ENCODE measurements around the gene PRKCE. TPM values are rescaled to one million over a fixed set of nuclear protein-coding genes. Genes with fewer than 3 reads are reported as not detected.
A peak's percentile ranks its signal among the peaks of the same experiment; 100 is the strongest.

PRKCE gene
- total and polyA plus RNA-seq, 3 experiments from 2014 or later: 3.1 to 9.6 (median 7.9) TPM

DNA sequence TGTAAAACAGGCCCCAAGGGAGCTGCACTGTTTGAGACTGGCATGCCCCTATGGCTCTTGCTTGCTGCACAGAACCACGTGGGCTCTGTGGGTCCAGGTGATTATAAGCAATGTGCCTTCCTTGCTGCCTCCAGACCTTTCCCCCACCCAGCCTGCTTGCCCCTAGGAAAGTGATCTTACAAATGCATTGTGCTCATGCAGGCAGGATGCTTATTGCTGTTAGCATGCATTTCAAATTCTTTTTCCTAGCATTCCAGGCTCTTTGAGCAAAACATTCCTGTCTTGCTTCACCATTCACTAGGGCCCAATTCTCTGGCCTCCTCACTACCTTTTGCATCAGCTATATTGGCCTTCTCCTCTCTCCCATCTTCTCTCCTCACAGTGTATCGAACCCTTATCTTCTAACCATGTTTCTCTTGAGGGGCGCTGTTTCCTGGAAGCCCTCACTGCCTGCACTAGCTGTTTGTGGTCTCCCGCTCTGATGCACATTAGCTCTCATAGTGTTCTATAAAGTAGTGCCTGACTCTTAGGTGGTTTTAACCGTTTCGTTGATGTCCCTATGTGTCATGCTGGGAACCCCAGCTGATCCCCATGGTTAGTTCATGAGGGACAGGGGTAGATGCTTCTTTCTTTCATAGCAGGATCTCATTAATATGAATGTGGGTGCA is 492.8 kb downstream of the PRKCE start:
- no peaks in the 10 kb centered on the region for H3K36me3 ChIP-seq (ENCODE audit: insufficient read depth, low read length)
- POLR2A ChIA-PET: no interaction called here
- Mint-ChIP-seq H3K27me3 (no peaks in the 10 kb centered on the region), H3K9me3 (no peaks in the 10 kb centered on the region), H3K4me3 (no peak overlapping the region), H3K4me1 (peaks cover 4 to 22% (median 6%) of the 10 kb centered on the region in 3 donors), H3K27ac (peak overlapping the region in 4 of 8 donors; percentile 8 to 71 (median 42)), H3K36me3 (peaks cover 8 to 12% (median 8%) of the 10 kb centered on the region in 3 donors)
- no peaks in the 10 kb centered on the region for H3K9me3 ChIP-seq (ENCODE audit: low read length)
- H3K27me3 ChIP-seq (ENCODE audit: insufficient read depth, low read length, poor library complexity, severe bottlenecking): no peaks in the 10 kb centered on the region
- H3K4me1 ChIP-seq (ENCODE audit: insufficient read depth, low read length): no peaks in the 10 kb centered on the region
- H3K4me3 ChIP-seq (ENCODE audit: low read length): no peak overlapping the region
- no peak overlapping the region for H3K27ac ChIP-seq (ENCODE audit: low read depth, low read length)
- CTCF ChIA-PET: no interaction called here
- peak in 3 of 5 donors; percentile 4 to 52 (median 8) for DNase-seq

DNA sequence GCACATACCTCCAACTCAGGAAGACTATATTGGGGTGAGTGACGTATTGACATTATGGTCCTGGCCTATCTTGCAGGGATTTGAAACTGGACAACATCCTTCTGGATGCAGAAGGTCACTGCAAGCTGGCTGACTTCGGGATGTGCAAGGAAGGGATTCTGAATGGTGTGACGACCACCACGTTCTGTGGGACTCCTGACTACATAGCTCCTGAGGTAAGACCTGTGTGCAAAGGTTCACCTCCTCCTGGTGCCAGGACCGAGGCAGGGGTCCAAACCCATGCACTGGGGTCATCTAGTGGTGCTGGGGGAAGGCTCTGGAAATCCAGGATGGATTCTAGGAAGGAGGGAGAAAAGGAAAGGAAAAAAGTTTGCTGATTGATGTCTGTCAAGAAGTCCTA is 493.5 kb downstream of the PRKCE start:
- no peak overlapping the region for H3K4me3 ChIP-seq (ENCODE audit: low read length)
- ChIA-PET POLR2A (no interaction called here), CTCF (no interaction called here)
- H3K36me3 Mint-ChIP-seq: peaks cover 8 to 12% (median 9%) of the 10 kb centered on the region in 3 donors
- H3K27me3 Mint-ChIP-seq: no peaks in the 10 kb centered on the region
- H3K27ac ChIP-seq (ENCODE audit: low read depth, low read length): no peak overlapping the region
- no peaks in the 10 kb centered on the region for H3K27me3 ChIP-seq (ENCODE audit: insufficient read depth, low read length, poor library complexity, severe bottlenecking)
- no peaks in the 10 kb centered on the region for H3K9me3 Mint-ChIP-seq
- H3K9me3 ChIP-seq (ENCODE audit: low read length): no peaks in the 10 kb centered on the region
- no peak overlapping the region for H3K4me3 Mint-ChIP-seq
- no peak for DNase-seq
- peaks cover 4 to 22% (median 6%) of the 10 kb centered on the region in 3 donors for H3K4me1 Mint-ChIP-seq
- H3K36me3 ChIP-seq (ENCODE audit: insufficient read depth, low read length): no peaks in the 10 kb centered on the region
- no peaks in the 10 kb centered on the region for H3K4me1 ChIP-seq (ENCODE audit: insufficient read depth, low read length)
- no peak overlapping the region for H3K27ac Mint-ChIP-seq

DNA sequence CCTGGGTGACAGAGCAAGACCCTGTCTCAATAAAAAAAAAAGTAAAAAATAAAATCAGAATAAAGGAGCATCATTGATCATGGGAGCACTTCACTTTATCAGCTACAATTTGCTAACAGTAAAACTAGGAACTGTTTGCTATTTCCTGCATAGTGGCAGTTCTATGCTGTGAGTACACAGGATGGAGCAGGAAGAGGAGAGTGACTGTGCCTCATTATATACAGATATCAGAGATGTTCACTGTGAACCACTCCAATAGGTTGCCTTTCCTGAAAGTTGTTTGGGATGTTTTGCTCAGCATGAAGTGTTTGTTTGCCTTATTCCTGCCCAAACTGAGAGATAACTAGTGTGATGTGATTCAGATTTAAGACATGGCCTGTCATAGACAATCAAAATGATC is 494.4 kb downstream of the PRKCE start:
- CTCF ChIA-PET: no interaction called here
- H3K27ac Mint-ChIP-seq: peak overlapping the region in 1 of 8 donors; percentile 55
- Histone ChIP-seq H3K27ac (ENCODE audit: low read depth, low read length) (no peak overlapping the region), H3K36me3 (ENCODE audit: insufficient read depth, low read length) (no peaks in the 10 kb centered on the region), H3K9me3 (ENCODE audit: low read length) (no peaks in the 10 kb centered on the region), H3K4me3 (ENCODE audit: low read length) (no peak overlapping the region), H3K4me1 (ENCODE audit: insufficient read depth, low read length) (no peaks in the 10 kb centered on the region), H3K27me3 (ENCODE audit: insufficient read depth, low read length, poor library complexity, severe bottlenecking) (no peaks in the 10 kb centered on the region)
- POLR2A ChIA-PET: no interaction called here
- H3K27me3 Mint-ChIP-seq: no peaks in the 10 kb centered on the region
- peaks cover 4 to 22% (median 6%) of the 10 kb centered on the region in 3 donors for H3K4me1 Mint-ChIP-seq
- H3K4me3 Mint-ChIP-seq: no peak overlapping the region
- DNase-seq: no peak
- peaks cover 8 to 18% (median 10%) of the 10 kb centered on the region in 3 donors for H3K36me3 Mint-ChIP-seq
- no peaks in the 10 kb centered on the region for H3K9me3 Mint-ChIP-seq

DNA sequence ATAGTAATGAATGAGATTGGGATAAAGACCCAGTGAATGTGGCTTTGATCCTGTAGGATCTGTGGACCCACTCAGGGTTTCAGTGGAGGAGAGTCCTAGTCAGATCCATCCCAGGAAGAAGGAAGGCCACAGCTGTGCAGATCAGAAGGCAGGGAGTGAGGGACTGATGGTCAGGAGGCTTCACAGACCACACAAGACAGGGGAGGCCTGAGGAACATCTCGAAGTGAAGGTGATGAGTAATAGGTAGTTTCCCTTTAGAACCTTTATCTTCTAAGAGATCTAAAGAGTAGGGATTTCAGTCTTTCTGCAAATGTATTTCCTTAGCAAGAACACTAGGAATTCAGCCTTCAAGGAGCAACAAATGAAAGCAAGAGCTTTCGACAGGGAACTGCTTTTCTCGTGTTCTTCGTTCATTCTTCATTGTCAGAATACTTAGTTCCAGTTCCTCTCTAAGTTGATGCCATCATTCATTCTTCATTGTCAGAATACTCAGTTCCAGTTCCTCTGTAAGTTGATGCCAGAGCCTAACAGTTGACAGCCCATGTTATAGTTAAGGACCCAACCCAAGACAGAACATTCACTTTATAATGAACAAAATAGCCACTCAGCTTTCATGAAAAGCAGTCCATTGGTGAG is 495.5 kb downstream of the PRKCE start:
- Histone ChIP-seq H3K4me3 (ENCODE audit: low read length) (no peak overlapping the region), H3K4me1 (ENCODE audit: insufficient read depth, low read length) (no peaks in the 10 kb centered on the region), H3K9me3 (ENCODE audit: low read length) (no peaks in the 10 kb centered on the region), H3K27ac (ENCODE audit: low read depth, low read length) (no peak overlapping the region), H3K36me3 (ENCODE audit: insufficient read depth, low read length) (no peaks in the 10 kb centered on the region), H3K27me3 (ENCODE audit: insufficient read depth, low read length, poor library complexity, severe bottlenecking) (no peaks in the 10 kb centered on the region)
- Mint-ChIP-seq H3K4me3 (no peak overlapping the region), H3K9me3 (no peaks in the 10 kb centered on the region), H3K36me3 (peaks cover 8 to 20% (median 13%) of the 10 kb centered on the region in 3 donors), H3K27ac (peak overlapping the region in 3 of 8 donors; percentile 5 to 57 (median 33)), H3K4me1 (peaks cover 4 to 22% (median 6%) of the 10 kb centered on the region in 3 donors), H3K27me3 (no peaks in the 10 kb centered on the region)
- DNase-seq: no peak
- ChIA-PET CTCF (no interaction called here), POLR2A (no interaction called here)

DNA sequence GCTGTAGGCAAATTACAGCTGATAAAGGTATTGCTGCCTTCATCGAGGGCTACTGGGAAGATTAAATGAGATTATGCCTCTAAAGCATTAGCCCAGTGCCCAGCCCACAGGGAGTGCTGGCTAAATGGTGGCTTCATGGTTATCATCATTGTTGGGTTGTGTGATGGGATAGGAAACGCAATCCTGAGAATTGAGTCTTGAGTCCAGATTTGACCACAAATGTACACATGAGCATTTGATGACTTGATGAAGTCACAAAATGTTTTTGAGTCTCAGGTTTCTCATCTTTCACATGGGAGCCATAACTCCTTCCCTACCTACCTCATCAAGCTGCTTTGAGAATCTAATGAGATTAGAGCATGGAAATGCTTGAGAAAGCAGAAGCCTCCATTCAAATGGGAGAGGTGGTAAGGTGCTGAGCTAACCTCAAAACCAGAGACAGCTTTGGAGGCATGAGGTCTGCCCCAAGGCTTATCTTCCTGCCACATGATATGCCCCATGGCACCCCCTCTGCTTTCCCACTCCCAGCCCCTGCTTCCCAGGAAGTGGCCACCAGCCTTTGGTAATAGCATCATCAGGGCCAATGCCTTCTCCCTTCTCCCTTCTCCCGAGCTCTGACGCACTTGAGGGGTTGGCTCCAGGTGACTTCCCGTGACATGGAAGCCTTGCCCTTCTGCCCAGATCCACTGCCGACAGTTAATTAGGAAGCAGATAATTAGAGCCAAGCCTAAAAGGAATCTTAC is 496.3 kb downstream of the PRKCE start:
- Histone ChIP-seq H3K27me3 (ENCODE audit: insufficient read depth, low read length, poor library complexity, severe bottlenecking) (no peaks in the 10 kb centered on the region), H3K36me3 (ENCODE audit: insufficient read depth, low read length) (no peaks in the 10 kb centered on the region), H3K9me3 (ENCODE audit: low read length) (no peaks in the 10 kb centered on the region), H3K4me1 (ENCODE audit: insufficient read depth, low read length) (no peaks in the 10 kb centered on the region), H3K4me3 (ENCODE audit: low read length) (no peak overlapping the region), H3K27ac (ENCODE audit: low read depth, low read length) (no peak overlapping the region)
- peak overlapping the region in 2 of 8 donors; percentile 1 to 48 for H3K27ac Mint-ChIP-seq
- no peak for DNase-seq
- H3K4me1 Mint-ChIP-seq: peaks cover 4 to 22% (median 6%) of the 10 kb centered on the region in 3 donors
- H3K9me3 Mint-ChIP-seq: no peaks in the 10 kb centered on the region
- peaks cover 8 to 20% (median 13%) of the 10 kb centered on the region in 3 donors for H3K36me3 Mint-ChIP-seq
- no peak overlapping the region for H3K4me3 Mint-ChIP-seq
- POLR2A ChIA-PET: no interaction called here
- CTCF ChIA-PET: no interaction called here
- no peaks in the 10 kb centered on the region for H3K27me3 Mint-ChIP-seq

DNA sequence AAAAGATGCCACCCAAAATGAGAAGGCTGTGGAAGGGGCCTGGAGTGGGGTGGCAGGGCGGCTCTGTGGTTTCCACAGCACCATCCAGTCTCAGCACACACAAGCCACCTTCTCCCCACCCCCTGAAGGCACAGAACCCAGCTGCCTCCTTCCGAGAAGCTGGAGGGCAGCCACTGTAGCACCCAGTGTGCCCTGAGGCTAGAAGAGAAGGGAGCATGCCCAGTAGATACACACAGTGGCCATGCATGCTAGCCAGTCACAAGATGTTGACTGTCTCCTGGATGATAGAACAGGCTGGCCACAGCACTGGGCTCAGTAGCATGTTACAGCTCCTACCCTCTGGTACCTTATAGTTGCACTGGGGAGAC is 496.9 kb downstream of the PRKCE start:
- no peak overlapping the region for H3K4me3 Mint-ChIP-seq
- Histone ChIP-seq H3K4me3 (ENCODE audit: low read length) (no peak overlapping the region), H3K4me1 (ENCODE audit: insufficient read depth, low read length) (no peaks in the 10 kb centered on the region), H3K27ac (ENCODE audit: low read depth, low read length) (no peak overlapping the region), H3K36me3 (ENCODE audit: insufficient read depth, low read length) (no peaks in the 10 kb centered on the region), H3K9me3 (ENCODE audit: low read length) (no peaks in the 10 kb centered on the region), H3K27me3 (ENCODE audit: insufficient read depth, low read length, poor library complexity, severe bottlenecking) (no peaks in the 10 kb centered on the region)
- CTCF ChIA-PET: no interaction called here
- H3K36me3 Mint-ChIP-seq: peaks cover 11 to 21% (median 14%) of the 10 kb centered on the region in 3 donors
- DNase-seq: no peak
- H3K9me3 Mint-ChIP-seq: no peaks in the 10 kb centered on the region
- POLR2A ChIA-PET: no interaction called here
- no peaks in the 10 kb centered on the region for H3K27me3 Mint-ChIP-seq
- peak overlapping the region in 1 of 8 donors; percentile 48 for H3K27ac Mint-ChIP-seq
- H3K4me1 Mint-ChIP-seq: peaks cover 4 to 22% (median 6%) of the 10 kb centered on the region in 3 donors

DNA sequence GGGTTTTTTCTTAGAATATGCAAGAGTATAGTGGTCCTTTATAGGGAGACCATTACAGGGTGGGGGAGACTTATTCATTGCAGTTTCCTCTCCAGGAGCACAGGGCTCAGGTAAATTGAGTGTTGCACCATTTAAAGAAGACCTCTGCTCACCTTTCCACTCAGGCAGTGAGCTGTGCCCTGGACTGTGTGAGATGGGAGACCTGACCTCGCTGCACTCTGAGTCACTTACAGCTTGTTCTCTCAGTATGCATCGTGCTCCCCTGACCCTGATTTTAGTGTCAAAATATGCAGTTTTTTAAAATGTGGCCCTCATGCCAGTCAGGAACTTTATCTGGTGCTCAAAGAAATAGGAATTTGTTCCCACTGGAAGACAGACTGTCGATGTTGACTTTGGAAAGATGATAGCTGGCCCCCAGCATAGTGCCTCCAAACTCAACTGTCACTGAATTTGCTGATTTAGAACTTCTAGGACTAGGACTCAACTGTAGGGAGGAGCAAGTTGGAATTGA is 499.0 kb downstream of the PRKCE start:
- no peak for DNase-seq
- Mint-ChIP-seq H3K9me3 (no peaks in the 10 kb centered on the region), H3K4me1 (peaks cover 0 to 15% (median 0%) of the 10 kb centered on the region in 3 donors), H3K4me3 (no peak overlapping the region), H3K27me3 (no peaks in the 10 kb centered on the region), H3K36me3 (peaks cover 9 to 22% (median 14%) of the 10 kb centered on the region in 3 donors), H3K27ac (no peak overlapping the region)
- Histone ChIP-seq H3K36me3 (ENCODE audit: insufficient read depth, low read length) (no peaks in the 10 kb centered on the region), H3K4me1 (ENCODE audit: insufficient read depth, low read length) (no peaks in the 10 kb centered on the region), H3K9me3 (ENCODE audit: low read length) (no peaks in the 10 kb centered on the region), H3K27ac (ENCODE audit: low read depth, low read length) (no peak overlapping the region), H3K4me3 (ENCODE audit: low read length) (no peak overlapping the region), H3K27me3 (ENCODE audit: insufficient read depth, low read length, poor library complexity, severe bottlenecking) (no peaks in the 10 kb centered on the region)
- ChIA-PET CTCF (no interaction called here), POLR2A (no interaction called here)

DNA sequence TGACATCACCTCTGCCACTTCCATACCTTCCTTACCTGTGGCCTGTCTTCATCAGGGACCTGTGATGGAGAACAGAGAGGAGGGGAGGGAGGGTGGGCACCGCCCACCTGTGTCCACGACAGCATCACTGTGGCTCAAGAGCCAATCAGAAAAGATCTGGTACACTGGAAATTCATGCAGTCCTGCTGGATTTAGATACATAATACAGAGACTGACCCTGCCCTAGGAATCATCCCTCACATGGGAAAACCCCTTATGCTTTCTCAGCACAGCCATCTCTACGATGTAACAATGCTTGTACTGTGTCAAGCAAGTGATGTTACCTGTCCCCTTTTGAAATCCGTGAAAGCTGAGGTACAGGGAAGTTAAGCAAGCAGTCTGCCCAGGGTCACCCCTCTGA is 500.1 kb downstream of the PRKCE start:
- H3K27ac ChIP-seq (ENCODE audit: low read depth, low read length): no peak overlapping the region
- no peak overlapping the region for H3K27ac Mint-ChIP-seq
- CTCF ChIA-PET: no interaction called here
- H3K9me3 Mint-ChIP-seq: no peaks in the 10 kb centered on the region
- no peak for DNase-seq
- no peak overlapping the region for H3K4me3 ChIP-seq (ENCODE audit: low read length)
- H3K4me1 Mint-ChIP-seq: peaks cover 0 to 10% (median 0%) of the 10 kb centered on the region in 3 donors
- no peaks in the 10 kb centered on the region for H3K27me3 ChIP-seq (ENCODE audit: insufficient read depth, low read length, poor library complexity, severe bottlenecking)
- peaks cover 7 to 22% (median 18%) of the 10 kb centered on the region in 3 donors for H3K36me3 Mint-ChIP-seq
- no peaks in the 10 kb centered on the region for H3K27me3 Mint-ChIP-seq
- no peak overlapping the region for H3K4me3 Mint-ChIP-seq
- POLR2A ChIA-PET: no interaction called here
- no peaks in the 10 kb centered on the region for H3K4me1 ChIP-seq (ENCODE audit: insufficient read depth, low read length)
- H3K9me3 ChIP-seq (ENCODE audit: low read length): no peaks in the 10 kb centered on the region
- H3K36me3 ChIP-seq (ENCODE audit: insufficient read depth, low read length): no peaks in the 10 kb centered on the region
